H1 (cell line): ENCODE measurements around the gene LAMB1. TPM values are rescaled to one million over a fixed set of nuclear protein-coding genes. Genes with fewer than 3 reads are reported as not detected.

Source experiments
- CHD7 ChIP-seq: fragments of 300-600 bp; sonication (generic); IDR thresholded peaks from 2 replicates; pipeline ENCODE4 v1.7.1; 2012; ENCODE audit warnings: low read length, moderate library complexity, mild to moderate bottlenecking, inconsistent platforms; ENCODE audit not compliant: insufficient replicate concordance
- SAP30 ChIP-seq: fragments of 300-600 bp; sonication (generic); IDR thresholded peaks from 2 replicates; pipeline ENCODE4 v1.7.1; 2012; ENCODE audit warnings: low read length, moderate library complexity, mild to moderate bottlenecking, inconsistent platforms; ENCODE audit not compliant: insufficient read depth, insufficient replicate concordance
- polyA plus RNA-seq, 7 experiments: library from polyadenylated mRNA; depleted of rRNA in 3 of 7; stranded (reverse) in 5 of 7; unstranded in 2 of 7; fragments of >200 nt in 5 of 7; fragments of 200-250 nt in 2 of 7; gene quantifications; 1 replicate in 5 of 7; 2 replicates in 1 of 7; 4 replicates in 1 of 7; pipeline versions ENCODE4 v1.2.1 to v1.2.3, GENCODE V29; 2011 to 2013; ENCODE audit warnings: missing spikeins in 2 of 7, mixed read lengths in 2 of 7
- total RNA-seq: library from RNA; stranded (reverse); fragmentation: NEBNext Ultra II Directional; extraction: Animal tissue kit (Norgen Biotek cat#: 25700); gene quantifications from 2 replicates; pipeline ENCODE4 v1.2.1, GENCODE V29; 2021

The LAMB1 gene
- total and polyA plus RNA-seq, 2 of the 8 experiments (the other 6 are each of a cell fraction or from before 2014, with no cell fraction given) = 31.9 to 38.5 TPM

- TF ChIP-seq CHD7 (no peak), SAP30 (no peak)
Measured at GRCh38 chr7:107938456-107939250, 64.3 kb downstream of the LAMB1 start (continued).
